Myocyte (in vitro differentiated cells): Measurements from ENCODE around the gene FAM185A. TPM values are rescaled to one million over a fixed set of nuclear protein-coding genes. Genes with fewer than 3 reads are reported as not detected.
"Not testable (repeated sequence)": the region's sequence is repeated elsewhere in the genome, so short reads cannot be mapped to it uniquely, and the experiment has no call there.

Experiments
- DNase-seq: peaks from one replicate; pipeline ENCODE4 v3.0.0-alpha.2; 2012; ENCODE audit warnings: low read depth
- polyA plus RNA-seq: library from polyadenylated mRNA; unstranded; fragments of >200 nt; gene quantifications from one replicate; pipeline ENCODE4 v1.2.1, GENCODE V29; 2012; ENCODE audit warnings: missing spikeins
- total RNA-seq: library from RNA; depleted of rRNA; stranded (reverse); fragments of >200 nt; gene quantifications from 2 replicates; pipeline ENCODE4 v1.2.3, GENCODE V29; 2014

The FAM185A gene
- total RNA-seq = 7.7 and 9.8 TPM in 2 replicates
- 5.9 TPM for polyA plus RNA-seq

DNA sequence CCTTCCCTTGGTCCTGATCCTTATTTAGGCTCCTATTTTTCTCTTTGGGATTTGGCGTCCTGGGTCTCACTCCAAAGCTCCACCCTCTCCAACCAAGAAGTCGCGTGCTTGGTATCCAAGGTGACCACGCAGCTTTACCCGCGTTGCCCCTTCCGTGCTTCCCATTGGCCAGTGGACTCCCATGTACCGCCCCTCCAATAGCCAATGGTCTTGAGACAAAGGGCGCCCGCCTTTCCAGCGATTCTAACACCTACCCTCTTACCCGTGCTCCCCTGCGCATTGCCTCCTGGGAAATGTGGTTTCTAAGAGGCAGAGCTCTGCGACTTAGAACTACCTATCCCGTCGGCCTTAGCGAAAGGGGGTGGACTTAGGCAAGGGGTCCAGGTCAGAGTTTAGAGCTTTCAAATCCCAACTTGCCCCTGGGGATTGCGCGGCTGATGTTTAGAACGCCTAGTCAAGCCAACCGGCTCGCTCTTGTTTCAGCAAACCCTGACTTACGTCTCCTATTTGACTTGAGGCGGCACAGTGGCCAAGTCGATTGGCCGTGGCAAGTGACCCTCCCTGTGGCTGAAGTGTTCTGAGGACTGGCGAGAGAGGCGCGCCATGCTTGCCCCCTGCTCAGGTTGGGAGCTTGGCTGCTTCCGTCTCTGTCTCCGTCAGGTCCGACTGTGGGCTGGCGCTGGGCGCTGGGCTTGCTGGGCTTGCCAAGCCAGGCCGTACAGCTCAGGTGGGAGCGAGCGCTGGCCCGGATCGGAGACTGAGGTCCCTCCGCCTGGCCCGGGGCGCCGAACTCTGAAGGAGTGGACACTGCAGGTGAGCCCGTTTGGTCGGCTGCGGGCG lies at the start of gene FAM185A:
Gene FAM185A (plus strand): TSS at position 395 of the 840 bp plus-strand sequence. CDS start 209 bp downstream, at position 604.
- peak; percentile 100 for DNase-seq

DNA sequence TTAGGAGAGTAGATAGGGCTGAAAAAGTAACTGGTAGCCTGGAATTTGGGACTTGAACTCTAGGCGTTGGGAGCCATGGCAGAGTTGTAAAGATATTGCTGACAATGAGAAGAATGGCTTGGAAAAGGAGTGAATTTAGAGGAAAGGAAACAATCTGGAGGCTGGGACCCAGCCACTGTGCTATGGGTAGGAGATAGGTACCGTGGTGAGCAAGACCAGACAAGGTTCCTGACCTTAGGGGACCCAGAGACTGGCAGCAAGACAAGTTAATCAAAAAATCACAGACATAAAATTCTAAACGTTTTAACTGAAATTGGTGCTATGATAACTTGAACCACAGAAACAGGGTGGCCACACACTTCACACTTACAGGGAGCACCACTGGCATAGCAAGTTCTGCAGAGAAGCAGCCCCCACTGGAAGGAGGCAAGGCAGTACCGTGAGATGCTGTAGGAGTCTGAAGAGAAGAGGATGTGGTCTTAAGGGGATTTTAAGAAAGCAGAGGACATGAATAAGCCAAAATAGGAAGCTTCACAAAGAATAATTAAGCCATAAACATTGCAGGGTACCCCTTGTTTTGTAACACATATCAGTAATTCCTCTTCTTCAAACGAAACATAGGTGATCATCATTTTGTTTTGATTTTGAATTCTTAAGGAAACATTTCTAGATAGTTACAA lies 35.6 kb upstream of the FAM185A start:
- DNase-seq = peak; percentile 5

DNA sequence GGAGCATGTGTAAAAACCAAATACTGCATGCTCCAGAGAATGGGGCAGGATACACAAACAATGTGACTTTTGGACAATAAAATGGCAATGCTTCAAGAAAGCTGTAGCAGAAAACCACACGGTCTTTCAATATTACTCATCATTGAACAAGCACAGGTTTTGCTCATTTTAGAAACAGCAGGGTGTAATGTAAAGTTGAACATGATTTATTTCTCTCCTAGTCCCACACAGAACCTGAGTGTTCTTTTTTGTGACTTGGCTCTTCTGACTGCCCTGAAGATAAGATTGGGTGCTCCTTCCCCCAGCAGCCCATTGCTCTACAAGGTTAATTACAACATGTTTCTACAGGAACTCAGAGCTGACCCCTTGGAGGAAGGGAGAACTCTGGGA lies 35.1 kb upstream of the FAM185A start:
- DNase-seq = not testable (repeated sequence)

DNA sequence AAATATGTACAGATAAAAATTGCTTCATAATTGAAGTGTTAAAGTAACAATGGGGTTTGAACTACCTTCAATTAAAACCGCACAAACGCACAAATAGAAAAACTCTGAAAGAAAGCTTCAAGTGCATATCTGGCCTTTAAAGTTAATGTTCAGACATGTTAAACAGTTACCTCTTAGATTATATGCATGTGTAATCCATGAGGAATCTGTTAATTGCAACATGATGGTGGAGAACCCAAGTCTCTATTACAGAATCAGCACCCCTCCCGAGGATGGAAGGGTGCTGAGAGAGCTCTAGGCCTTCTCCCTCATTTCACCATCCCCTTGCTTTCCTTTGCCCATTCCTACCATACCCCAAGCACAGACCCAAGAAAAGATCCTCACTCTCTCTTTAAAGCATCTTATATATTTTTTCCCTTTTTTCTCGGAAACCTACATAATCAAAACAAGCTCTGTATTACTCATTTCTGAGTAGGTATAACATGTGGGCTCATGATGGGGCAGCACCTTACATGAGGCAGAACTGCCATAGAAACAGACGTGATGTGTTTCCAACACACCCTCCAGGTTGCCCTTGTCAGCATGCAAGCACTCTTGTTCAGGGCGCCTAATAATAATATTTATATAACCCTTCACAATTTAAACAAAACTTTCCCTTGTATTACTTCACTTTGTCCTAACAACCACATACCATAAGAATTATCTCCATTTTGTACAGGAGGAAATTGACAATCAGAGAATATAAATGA lies 33.9 kb upstream of the FAM185A start:
- not testable (repeated sequence) for DNase-seq

- not testable (repeated sequence) for DNase-seq
These were observed 33.1 kb upstream of the FAM185A start for GRCh38 chr7:102715718-102716117.

- peak; percentile 20 for DNase-seq
These were observed 30.3 kb upstream of the FAM185A start for GRCh38 chr7:102718491-102718890.

- not testable (repeated sequence) for DNase-seq
These were observed 22.6 kb upstream of the FAM185A start for GRCh38 chr7:102726170-102726569.

DNA sequence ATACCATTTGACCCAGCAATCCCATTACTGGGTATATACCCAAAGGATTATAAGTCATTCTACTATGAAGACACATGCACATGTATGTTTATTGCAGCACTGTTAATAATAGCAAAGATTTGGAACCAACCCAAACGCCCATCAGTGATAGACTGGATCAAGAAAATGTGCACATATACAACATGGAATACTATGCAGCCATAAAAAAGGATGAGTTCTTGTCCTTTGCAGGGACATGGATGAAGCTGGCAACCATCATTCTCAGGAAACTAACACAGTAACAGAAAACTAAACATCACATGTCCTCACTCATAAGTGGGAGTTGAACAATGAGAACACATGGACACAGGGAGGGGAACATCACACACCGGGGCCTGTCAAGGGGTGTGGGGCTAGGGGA lies 19.1 kb upstream of the FAM185A start:
- DNase-seq = not testable (repeated sequence)

DNA sequence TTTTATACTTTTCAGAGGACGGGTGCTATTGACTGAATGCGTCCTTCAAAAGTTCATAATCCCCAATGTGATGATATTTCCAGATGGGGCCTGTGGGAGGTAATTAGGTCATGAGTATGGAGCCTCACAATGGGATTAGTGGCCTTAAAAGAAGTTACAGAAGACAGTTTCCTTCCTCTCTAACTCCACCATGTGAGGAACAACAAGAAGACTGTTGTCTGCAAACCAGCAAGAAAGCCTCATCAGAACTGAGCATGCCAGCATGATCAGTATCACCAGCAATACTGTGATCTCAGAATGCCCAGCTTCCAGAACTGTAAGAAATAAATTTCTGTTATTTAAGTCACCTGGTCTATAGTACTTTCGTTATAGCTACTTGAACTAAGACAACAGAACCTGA lies 18.4 kb upstream of the FAM185A start:
- DNase-seq = not testable (repeated sequence)

DNA sequence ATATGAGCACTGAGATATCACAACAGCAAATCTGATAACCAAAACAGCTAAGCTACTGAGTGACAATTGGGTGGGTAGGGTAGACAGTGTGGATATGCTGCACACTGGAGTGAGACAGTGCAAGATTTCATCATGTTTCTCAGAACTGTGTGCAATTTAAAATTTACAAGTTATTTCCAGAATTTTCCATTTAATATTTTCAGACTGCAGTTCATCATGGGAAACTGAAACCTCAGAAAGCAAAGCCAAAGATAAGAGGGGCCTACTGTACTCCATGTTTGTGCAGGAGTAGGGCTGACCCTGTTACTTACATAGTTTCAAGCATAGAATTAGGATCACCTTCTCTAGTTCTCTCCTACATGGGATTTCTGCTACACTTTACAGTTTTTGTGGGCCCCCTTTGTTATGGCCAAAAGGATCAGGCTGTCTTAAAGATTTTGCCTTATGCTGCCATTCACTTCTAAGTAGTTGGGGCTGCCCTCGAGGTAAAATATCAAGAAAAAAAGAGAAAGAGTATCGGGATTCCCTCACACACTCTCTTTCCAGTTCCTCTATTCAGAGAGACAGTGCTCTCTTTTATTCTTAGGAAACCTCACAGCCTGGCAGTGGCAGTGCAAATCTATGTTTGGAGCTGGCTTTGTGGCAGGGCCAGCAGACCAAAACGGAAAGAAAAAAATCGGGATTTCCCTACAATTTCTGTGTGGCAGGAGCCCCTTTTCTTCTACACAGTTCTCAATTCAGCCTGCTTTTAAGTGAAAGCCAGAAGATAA lies 6.6 kb upstream of the FAM185A start:
- peak; percentile 38 for DNase-seq

DNA sequence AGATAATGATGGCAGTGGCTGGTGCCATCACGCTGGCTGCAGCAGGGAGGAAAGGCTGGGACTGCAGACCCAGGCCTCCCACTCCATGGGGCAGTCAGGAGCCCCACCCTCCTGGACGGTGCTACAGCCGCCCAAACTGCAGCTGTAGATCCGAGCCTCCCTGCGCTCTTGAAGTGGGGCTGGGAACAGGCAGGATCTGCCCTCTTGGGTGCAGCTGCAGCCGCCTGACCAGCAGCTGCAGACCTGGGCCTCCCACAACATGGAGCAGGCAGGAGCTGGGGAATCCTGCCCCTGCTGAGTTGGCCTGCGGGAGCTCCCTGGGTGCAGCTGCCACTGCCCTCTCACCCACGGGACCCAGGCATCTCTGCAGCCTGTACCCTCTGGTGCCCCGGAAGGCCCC lies 4.9 kb upstream of the FAM185A start:
- DNase-seq = peak; percentile 85

- DNase-seq = peak; percentile 29
These were observed 3.1 kb upstream of the FAM185A start for GRCh38 chr7:102745494-102746288.

- not testable (repeated sequence) for DNase-seq
These were observed 617 bp downstream of the FAM185A start for GRCh38 chr7:102749445-102749786.

DNA sequence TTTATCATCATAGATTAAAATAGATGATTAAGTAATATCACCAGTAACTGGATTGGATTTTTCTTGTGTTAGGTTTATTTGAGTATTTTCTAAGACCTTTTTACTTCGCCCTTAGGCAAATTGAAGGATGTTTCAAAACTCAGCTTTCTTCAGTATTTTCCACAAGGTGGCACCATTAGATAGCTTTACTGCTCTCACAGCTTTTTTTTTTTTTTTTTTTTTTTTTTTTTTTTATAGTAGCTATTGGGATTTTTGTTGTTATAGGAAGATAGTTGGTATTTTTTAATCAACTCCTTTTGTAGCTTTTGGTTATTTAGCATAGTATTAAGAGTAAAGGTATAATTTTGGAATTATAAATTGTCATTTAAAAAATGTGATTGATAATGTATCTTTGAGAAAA lies 9.4 kb downstream of the FAM185A start:
- DNase-seq = peak; percentile 11

DNA sequence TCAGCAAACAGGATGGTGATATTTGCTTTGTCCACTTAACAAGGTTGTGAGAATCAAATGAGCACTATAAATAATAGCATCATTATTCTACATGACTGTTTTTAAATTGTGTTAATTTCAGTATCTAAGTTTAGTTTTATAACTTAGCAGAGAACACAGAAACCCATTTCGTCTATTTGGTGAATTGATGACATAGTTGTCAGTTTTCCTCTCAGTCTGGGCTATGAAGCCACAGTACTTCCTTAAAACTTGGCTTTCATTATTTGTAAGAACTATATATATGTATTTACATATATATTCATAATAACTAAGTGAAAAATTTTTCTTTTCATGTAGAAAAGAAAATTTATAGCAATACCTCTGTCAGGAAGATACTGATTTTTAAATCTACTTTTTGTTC lies 11.1 kb downstream of the FAM185A start:
- not testable (repeated sequence) for DNase-seq

DNA sequence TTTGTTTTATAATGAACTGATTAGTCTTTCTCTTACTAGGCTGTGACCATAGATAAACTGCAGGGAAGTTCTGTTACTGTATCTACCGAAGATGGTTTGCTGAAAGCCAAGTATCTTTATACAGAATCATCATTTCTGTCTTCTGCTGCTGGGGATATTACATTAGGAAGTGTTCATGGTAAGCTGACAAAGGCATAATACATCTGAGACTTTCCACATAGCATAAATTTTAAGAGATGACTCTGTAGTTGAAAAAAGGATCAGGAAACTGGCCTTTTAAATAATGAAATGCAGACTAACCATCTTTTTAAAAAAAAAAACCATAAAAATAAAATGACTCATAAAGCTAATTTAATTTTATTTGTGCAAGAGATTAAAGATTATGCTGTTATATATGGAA lies 12.4 kb downstream of the FAM185A start:
- DNase-seq = not testable (repeated sequence)

- peak; percentile 10 for DNase-seq
These were observed 14.6 kb downstream of the FAM185A start for GRCh38 chr7:102763295-102763905.

DNA sequence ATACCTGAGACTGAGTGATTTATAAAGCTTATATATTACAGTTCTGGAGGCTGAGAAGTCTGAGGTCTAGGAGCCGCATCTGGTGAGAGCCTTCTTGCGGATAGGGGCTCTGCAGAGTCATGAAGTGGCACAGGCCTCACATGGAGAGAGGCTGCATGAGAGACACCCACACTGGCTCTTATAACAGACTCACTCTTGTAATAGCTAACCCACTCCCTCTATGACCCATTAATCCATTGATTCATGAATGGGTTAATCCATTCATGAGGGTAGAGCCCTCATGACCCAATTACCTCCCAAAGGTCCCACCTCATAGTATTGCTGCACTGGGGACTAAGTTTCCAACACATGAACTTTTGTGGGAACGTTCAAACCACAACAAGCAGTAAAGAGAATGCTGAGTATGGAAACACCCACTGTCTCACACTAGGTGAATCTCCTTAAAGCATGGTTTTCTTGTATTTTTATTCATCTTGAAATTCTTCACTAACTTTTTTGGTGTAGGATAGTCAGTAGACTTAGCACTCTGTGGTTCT lies 20.9 kb downstream of the FAM185A start:
- DNase-seq = not testable (repeated sequence)

DNA sequence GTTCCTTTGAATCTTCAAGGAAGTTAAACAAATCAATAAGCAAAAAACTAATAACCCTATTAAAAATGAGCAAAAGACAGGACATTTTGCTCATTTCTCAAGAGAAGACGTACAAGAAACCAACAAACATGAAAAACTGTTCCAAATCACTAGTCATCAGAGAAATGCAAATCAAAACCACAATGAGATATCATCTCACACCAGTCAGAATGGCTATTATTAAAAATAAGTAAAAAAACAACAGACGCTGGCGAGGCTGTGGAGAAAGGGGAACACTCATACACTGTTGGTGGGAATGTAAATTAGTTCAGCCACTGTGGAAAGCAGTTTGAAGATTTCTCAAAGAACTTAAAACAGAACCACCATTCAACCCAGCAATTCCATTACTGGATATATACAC lies 21.7 kb downstream of the FAM185A start:
- not testable (repeated sequence) for DNase-seq
